GM18526 (cell line): Measurements from ENCODE around the gene RAB3GAP1.

Source experiments
- POLR2A ChIP-seq: IDR thresholded peaks from 3 replicates; pipeline ENCODE4 v1.6.1; 2011; ENCODE audit not compliant: insufficient read length; ENCODE audit errors: extremely low read depth

RAB3GAP1 gene

DNA sequence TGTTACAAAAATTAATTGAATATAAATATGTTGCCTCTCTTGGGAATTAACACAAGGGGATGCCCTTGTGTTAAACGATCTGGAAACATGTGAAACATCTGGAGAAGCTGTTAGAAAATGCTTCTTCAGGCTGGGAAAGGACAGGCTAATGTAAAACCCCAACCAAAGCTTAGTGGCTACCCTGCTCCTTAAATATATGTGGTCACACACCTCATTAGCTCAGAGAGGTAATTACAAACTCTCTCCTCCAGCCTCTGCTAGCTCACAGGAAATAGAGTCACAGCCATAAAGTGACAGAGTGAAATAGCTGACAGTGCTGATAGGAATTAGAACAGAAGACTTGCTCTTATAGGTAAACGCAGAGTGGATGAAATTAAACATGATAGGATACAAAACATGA lies 155.9 kb downstream of the RAB3GAP1 start:
- TF ChIP-seq POLR2A: no peak

GRCh38 chr2:135212757-135213156 lies 160.7 kb downstream of the RAB3GAP1 start:
- TF ChIP-seq POLR2A: no peak

- TF ChIP-seq POLR2A: no peak
These were observed 166.3 kb downstream of the RAB3GAP1 start for GRCh38 chr2:135218426-135218825.

DNA sequence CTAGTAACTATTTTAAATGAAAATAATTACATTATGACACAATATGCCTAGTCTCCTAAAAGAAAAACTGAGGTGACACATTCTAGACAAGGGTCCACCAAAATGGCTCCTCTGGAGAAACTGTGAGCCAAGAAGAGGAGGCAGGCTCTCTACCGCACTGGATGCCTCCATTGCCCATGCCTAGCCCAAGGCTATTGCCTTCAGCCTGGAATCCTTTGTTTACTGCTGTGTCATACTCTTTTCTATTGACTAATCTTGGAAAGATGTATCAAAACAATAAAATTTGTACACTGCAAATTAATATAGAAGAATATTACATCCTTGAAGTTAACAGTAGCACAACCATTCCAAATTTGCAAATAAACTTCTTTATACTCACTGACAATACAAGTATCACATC lies 167.1 kb downstream of the RAB3GAP1 start:
- no peak for TF ChIP-seq POLR2A
